Transverse colon (tissue), 3 donors: Measurements from ENCODE around the gene WAPL.

Experiments
- EP300 ChIP-seq: sonication (generic); formaldehyde crosslinking; IDR thresholded peaks from one replicate; pipeline ENCODE4 v1.6.1; 2017; ENCODE audit warnings: antibody characterized with exemption, low read depth
- TF ChIP-seq, protein P1 (sequence below), 5 experiments: fragments of 200-600 bp in 3 of 5; fragments of 450-650 bp in 2 of 5; sonication (generic) in 3 of 5; IDR thresholded peaks; 1 replicate in 2 of 5; 2 replicates in 3 of 5; pipeline ENCODE4 v1.5.1; 2016 to 2017; ENCODE audit warnings: antibody characterized with exemption in 5 of 5, inconsistent platforms in 3 of 5, mild to moderate bottlenecking in 2 of 5, moderate library complexity in 1 of 5

DNA sequence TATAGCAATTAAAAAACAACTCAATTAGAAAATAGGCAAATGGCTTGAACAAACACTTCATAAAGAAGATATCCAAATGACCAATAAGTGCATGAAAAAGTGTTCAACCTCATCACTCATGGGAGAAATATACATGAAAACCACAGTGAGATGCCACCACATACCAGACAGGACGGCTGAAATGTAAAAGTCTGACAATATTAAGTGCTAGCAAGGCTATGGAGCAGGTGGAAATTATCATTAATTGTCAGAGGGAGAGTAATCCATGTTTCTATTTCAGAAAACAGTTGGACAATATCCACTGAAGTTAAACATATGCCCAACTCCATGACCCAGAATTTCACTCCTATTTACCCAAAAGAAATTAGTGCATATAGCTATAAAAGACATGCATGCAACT is 112.4 kb downstream of the WAPL start:
- TF ChIP-seq, protein P1, sequence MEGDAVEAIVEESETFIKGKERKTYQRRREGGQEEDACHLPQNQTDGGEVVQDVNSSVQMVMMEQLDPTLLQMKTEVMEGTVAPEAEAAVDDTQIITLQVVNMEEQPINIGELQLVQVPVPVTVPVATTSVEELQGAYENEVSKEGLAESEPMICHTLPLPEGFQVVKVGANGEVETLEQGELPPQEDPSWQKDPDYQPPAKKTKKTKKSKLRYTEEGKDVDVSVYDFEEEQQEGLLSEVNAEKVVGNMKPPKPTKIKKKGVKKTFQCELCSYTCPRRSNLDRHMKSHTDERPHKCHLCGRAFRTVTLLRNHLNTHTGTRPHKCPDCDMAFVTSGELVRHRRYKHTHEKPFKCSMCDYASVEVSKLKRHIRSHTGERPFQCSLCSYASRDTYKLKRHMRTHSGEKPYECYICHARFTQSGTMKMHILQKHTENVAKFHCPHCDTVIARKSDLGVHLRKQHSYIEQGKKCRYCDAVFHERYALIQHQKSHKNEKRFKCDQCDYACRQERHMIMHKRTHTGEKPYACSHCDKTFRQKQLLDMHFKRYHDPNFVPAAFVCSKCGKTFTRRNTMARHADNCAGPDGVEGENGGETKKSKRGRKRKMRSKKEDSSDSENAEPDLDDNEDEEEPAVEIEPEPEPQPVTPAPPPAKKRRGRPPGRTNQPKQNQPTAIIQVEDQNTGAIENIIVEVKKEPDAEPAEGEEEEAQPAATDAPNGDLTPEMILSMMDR (IDR thresholded peaks at IDR 0.05): no peak
- no peak for TF ChIP-seq EP300
